ENCODE results near the gene CLTA. TPM values are rescaled to one million over a fixed set of nuclear protein-coding genes. Genes with fewer than 3 reads are reported as not detected.

The CLTA gene
- total and polyA plus RNA-seq, 2 donors (not counting 3 experiments of a cell fraction or from before 2014, with no cell fraction given): 229 to 317 TPM

GRCh38 chr9:36213989-36214388 lies 23.3 kb downstream of the CLTA start:
- Histone ChIP-seq H3K4me3 (replicated peaks in 1 of 3; ENCODE audit: insufficient read depth in 1 of 3, low read depth in 1 of 3, low read length in 3 of 3) (no peak overlapping the region), H4K20me1 (replicated peaks; ENCODE audit: control insufficient read depth, extremely low read depth, insufficient read depth, low read length) (no peaks in the 10 kb centered on the region), H3K9me3 (replicated peaks; ENCODE audit: control insufficient read depth, insufficient read depth, low read length) (no peaks in the 10 kb centered on the region), H3K27me3 (ENCODE audit: control insufficient read depth in 2 of 2, insufficient read depth in 2 of 2, low read length in 2 of 2) (no peaks in the 10 kb centered on the region), H3K9ac (replicated peaks; ENCODE audit: extremely low read depth, insufficient read depth, low read length) (no peak overlapping the region), H3K36me3 (ENCODE audit: control insufficient read depth in 2 of 2, extremely low read depth in 1 of 2, insufficient read depth in 2 of 2, low read length in 2 of 2) (peaks cover 39 to 44% of the 10 kb centered on the region in 2 experiments), H3K9me1 (replicated peaks; ENCODE audit: control insufficient read depth, extremely low read depth, insufficient read depth, low read length) (no peaks in the 10 kb centered on the region), H3K79me2 (ENCODE audit: control insufficient read depth, insufficient read depth, low read length) (peaks cover 42% of the 10 kb centered on the region), H2AFZ (ENCODE audit: low read depth, low read length) (no peak overlapping the region), H3K27ac (ENCODE audit: insufficient read depth, low read depth, low read length) (no peak overlapping the region), H3K4me1 (ENCODE audit: control insufficient read depth, extremely low read depth, insufficient read depth, low read length) (peaks cover 4% of the 10 kb centered on the region), H3K4me2 (ENCODE audit: insufficient read depth, low read length) (no peak overlapping the region)
- TF ChIP-seq MAX (IDR thresholded peaks at IDR 0.05; ENCODE audit: insufficient read depth, insufficient read length): no peak
- TF ChIP-seq POLR2A (IDR thresholded peaks at IDR 0.05; ENCODE audit: low read depth, low read length): no peak
- TF ChIP-seq, protein P1, sequence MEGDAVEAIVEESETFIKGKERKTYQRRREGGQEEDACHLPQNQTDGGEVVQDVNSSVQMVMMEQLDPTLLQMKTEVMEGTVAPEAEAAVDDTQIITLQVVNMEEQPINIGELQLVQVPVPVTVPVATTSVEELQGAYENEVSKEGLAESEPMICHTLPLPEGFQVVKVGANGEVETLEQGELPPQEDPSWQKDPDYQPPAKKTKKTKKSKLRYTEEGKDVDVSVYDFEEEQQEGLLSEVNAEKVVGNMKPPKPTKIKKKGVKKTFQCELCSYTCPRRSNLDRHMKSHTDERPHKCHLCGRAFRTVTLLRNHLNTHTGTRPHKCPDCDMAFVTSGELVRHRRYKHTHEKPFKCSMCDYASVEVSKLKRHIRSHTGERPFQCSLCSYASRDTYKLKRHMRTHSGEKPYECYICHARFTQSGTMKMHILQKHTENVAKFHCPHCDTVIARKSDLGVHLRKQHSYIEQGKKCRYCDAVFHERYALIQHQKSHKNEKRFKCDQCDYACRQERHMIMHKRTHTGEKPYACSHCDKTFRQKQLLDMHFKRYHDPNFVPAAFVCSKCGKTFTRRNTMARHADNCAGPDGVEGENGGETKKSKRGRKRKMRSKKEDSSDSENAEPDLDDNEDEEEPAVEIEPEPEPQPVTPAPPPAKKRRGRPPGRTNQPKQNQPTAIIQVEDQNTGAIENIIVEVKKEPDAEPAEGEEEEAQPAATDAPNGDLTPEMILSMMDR (IDR thresholded peaks at IDR 0.05; ENCODE audit: extremely low read depth in 1 of 2, insufficient read depth in 1 of 2, low read depth in 1 of 2, low read length in 2 of 2): no peak
- no peak for TF ChIP-seq MYC (IDR thresholded peaks at IDR 0.05; ENCODE audit: low read depth, low read length)
- no peak for TF ChIP-seq FOS (IDR thresholded peaks at IDR 0.05; ENCODE audit: borderline replicate concordance, insufficient read depth, low read length)
- TF ChIP-seq POLR2AphosphoS5 (IDR thresholded peaks at IDR 0.05; ENCODE audit: insufficient read depth, low read depth, low read length): no peak
- TF ChIP-seq EZH2 (IDR thresholded peaks at IDR 0.05; ENCODE audit: borderline replicate concordance, low read depth, low read length, severe bottlenecking): no peak
- no peak for TF ChIP-seq GATA2 (IDR thresholded peaks at IDR 0.05; ENCODE audit: insufficient read depth, insufficient read length, low read depth, low read length)
- no peak for TF ChIP-seq JUN (IDR thresholded peaks at IDR 0.05; ENCODE audit: borderline replicate concordance, insufficient read depth, insufficient read length, low read depth)
- BruUV-seq (replicated peaks): no TSS peak
- POLR2A ChIA-PET: no interaction called here
- no peak for FAIRE-seq
- dilution Hi-C loops (cut with MboI; ENCODE audit: extremely low pct_ligation_motif_present, low sequenced_read_pairs): no loop called here
- no peak for DNase-seq (ENCODE audit: low read depth, low spot score)
- intact Hi-C loops (cut with micrococcal nuclease): no loop called here
- CTCF ChIA-PET: interaction anchor here (1.0 to 1.4 kb wide), 3 partner anchors 10 to 115 kb away, joined by 3 to 4 read pairs (median 3); no protein-coding TSS in a partner anchor

All from endothelial cell of umbilical vein (primary cell).